Rectal smooth muscle tissue (tissue), 1 donor: ENCODE measurements around the gene ANK3.

Source experiments
- H3K27ac ChIP-seq: one replicate; pipeline ENCODE4 v1.7.0; 2013; ENCODE audit warnings: low read depth, low read length, inconsistent platforms
- H3K27me3 ChIP-seq: one replicate; pipeline ENCODE4 v1.7.0; 2013; ENCODE audit warnings: low read length; ENCODE audit not compliant: control insufficient read depth, insufficient read depth
- H3K36me3 ChIP-seq: one replicate; pipeline ENCODE4 v1.7.0; 2013; ENCODE audit warnings: low read length; ENCODE audit not compliant: control insufficient read depth, insufficient read depth
- H3K4me1 ChIP-seq: one replicate; pipeline ENCODE4 v1.7.0; 2013; ENCODE audit warnings: low read length; ENCODE audit not compliant: control insufficient read depth, insufficient read depth
- H3K4me3 ChIP-seq: one replicate; pipeline ENCODE4 v1.7.0; 2013; ENCODE audit warnings: low read length
- H3K9ac ChIP-seq: one replicate; pipeline ENCODE4 v1.7.0; 2013; ENCODE audit warnings: low read length

The ANK3 gene

DNA sequence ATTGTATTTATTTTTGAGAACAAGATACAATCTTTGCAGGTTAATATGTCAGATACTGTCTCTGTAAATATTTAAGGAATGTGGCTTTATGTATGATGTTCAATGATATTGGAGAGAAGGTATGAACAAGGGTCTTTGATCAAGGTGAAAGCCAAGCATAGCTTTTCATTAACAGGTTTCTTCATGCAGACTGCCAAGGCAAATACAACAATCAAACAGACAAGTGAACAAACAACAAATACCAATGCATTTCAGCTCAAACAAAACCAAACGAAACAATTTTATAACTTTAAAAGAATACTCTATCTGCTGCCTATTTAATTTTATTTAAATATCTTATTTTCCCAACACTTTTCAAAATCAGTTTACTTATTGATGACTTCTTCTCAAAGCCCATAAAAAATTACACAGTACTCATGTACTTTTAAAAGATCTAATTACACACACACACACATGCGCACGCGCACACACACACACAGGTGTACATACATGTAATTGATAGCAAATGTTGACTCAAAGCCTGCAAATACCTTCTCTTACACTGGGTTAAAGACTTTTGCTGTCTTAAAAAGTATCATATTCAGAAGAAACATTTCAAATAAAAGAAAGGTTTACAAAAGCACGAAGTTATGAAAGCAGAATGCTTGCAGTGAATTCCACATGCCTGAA is 282.2 kb downstream of the ANK3 start:
- Histone ChIP-seq H3K4me1 (peaks cover 5% of the 10 kb centered on the region), H3K9ac (no peak overlapping the region), H3K36me3 (no peaks in the 10 kb centered on the region), H3K27me3 (no peaks in the 10 kb centered on the region), H3K27ac (no peak overlapping the region), H3K4me3 (no peak overlapping the region)

DNA sequence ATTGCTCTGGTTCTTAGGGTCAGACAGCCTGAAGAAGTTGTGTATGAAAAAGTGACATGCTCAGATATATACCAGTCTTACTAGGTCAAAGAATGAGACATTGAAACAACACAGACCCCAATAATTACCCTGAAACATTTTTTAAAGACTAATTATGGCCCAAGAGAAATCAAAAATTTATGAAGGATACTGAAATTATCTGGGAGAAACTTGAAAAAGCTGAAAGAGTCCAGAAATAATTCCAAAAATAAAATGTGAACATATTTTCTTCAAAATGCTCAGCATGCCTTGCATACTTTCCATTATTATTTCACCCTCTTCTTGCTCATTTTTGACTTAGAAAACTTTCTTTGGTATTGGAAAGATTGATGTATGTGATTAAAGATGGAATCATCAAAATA is 284.4 kb downstream of the ANK3 start:
- Histone ChIP-seq H3K9ac (no peak overlapping the region), H3K4me1 (peaks cover 5% of the 10 kb centered on the region), H3K27ac (no peak overlapping the region), H3K4me3 (no peak overlapping the region), H3K36me3 (no peaks in the 10 kb centered on the region), H3K27me3 (no peaks in the 10 kb centered on the region)

DNA sequence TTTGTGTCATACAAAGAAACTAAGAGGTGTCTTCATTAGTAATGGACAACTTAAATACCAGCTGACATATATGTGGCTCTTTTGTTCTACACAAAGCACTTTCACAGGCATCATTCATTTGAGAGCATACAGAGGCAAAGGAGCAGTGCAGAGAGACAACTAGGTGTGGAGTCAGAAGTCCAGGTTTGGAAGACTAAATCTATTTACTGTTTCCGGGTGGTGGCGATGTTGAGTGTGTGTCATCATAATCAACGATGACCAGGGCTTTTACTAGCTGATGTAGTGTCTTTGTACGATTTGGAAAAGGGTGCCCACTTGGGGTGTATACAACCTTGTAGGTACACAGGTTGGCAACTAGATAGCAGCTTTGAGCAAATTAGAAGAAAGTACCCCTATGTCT is 287.9 kb downstream of the ANK3 start:
- no peak overlapping the region for H3K9ac ChIP-seq
- no peaks in the 10 kb centered on the region for H3K36me3 ChIP-seq
- no peak overlapping the region for H3K27ac ChIP-seq
- H3K4me1 ChIP-seq: peaks cover 5% of the 10 kb centered on the region
- H3K27me3 ChIP-seq: no peaks in the 10 kb centered on the region
- no peak overlapping the region for H3K4me3 ChIP-seq

DNA sequence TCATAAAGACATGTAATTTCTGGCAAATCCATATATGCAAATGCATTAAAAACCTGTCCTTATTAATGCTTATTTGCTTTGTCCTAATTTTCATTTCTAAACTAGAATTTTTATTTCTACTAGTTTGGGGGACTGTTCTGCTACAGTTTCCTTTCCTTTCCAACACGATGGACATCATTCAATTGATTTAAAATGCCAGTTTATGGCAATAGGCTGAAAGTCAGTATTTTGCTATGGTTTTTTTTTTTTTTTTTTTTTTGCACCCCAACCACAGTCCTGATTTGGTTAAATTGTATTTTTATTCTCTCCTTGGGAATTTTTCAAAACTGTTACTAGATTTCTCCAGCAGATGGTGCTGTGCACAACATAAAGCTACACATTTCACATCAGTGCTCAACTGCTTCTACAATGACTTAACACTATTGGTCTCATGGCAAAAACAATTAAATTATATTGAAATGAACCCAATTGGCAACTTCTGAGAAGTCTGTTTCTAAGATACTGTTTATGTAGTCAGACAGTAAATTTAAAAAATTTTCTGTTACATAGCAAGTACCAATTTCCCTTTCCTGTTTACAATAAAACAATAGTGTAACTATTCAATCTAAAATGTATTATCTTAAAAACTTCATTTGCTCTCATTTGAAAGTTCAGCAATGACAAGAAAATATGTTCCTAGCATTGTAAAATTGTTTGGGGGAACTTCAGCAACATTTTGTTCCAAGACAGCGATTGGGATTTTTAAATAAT is 289.5 kb downstream of the ANK3 start:
- H3K4me3 ChIP-seq: no peak overlapping the region
- no peaks in the 10 kb centered on the region for H3K36me3 ChIP-seq
- peaks cover 2% of the 10 kb centered on the region for H3K4me1 ChIP-seq
- H3K9ac ChIP-seq: no peak overlapping the region
- H3K27me3 ChIP-seq: no peaks in the 10 kb centered on the region
- no peak overlapping the region for H3K27ac ChIP-seq

DNA sequence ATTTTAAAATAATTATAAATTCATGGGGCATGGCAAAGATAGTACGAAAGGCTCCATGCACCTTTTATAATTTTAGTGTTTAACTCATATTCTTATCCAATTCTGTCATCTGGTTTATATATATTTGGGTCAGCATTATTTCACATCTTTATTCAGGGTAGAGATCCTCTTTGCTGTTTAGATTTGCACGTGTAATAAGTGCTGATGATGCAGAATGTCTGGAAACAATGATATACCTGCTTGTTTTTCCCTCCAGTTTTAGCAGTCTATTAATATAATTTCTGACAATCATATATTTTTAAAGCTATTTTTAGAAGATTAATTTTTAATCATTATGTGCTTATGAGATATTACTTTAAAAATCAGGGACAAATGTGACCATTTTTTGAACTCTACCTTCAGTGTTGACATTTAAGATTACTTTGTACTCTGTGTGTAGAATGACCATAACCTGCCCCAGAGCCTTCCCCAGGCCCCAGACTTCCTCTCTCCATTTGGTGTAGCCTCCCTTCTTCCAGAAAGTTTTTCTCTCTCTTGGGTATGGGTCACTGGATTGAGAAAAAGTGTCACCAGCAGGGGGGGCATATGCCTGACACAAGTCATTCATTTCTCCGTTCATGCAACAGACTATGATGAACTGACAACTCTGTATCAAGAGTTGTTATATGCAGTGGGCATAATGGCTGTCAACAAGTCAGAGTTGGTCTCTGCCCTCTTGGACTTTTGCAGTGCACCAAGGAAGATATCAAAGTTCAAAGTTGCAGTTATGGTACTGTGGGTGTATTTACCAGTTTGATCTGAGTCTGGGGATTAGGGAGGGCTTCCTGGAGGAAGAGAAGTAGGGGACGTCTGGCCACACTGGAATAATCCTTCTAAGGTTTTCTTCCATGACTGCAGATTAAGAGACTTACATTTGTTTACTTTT is 290.7 kb downstream of the ANK3 start:
- H3K27ac ChIP-seq: no peak overlapping the region
- no peak overlapping the region for H3K4me3 ChIP-seq
- no peak overlapping the region for H3K9ac ChIP-seq
- no peaks in the 10 kb centered on the region for H3K27me3 ChIP-seq
- H3K36me3 ChIP-seq: no peaks in the 10 kb centered on the region
- no peaks in the 10 kb centered on the region for H3K4me1 ChIP-seq

DNA sequence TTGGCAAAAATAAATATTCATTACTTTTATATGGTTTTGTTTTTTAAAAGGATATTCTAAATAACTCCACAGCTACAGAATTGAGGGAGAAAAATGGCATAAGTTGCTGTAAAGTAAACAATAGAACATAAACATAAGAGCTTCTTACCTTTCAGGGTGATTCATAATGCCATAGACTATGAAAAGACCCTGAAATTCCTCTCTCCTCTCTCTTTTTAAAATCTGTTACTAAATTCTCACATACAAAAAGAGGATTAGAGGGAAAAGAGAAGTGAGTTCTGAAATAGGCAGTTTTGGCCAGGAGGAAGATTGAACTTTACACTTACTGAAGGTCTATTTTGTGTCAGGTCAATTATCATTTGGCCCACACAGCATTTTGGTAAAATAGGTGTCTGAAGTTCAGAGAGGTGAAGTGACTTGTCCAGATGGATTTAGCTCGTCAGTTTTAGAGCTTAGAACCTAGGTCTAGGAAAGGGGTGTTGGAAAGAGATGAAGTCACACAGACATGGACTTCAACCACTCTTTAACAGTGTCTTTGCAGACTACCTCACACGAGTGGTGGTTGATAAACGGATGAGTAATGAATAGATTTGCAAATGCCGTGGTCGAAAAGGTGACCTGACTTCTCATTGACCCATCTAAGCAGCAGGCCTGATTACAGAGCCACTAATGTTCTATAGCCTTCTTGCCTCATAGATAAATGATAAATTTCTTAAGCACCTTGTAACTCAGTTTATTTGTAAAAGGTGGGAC is 292.7 kb downstream of the ANK3 start:
- Histone ChIP-seq H3K9ac (no peak overlapping the region), H3K36me3 (no peaks in the 10 kb centered on the region), H3K27me3 (no peaks in the 10 kb centered on the region), H3K27ac (no peak overlapping the region), H3K4me1 (no peaks in the 10 kb centered on the region), H3K4me3 (no peak overlapping the region)

DNA sequence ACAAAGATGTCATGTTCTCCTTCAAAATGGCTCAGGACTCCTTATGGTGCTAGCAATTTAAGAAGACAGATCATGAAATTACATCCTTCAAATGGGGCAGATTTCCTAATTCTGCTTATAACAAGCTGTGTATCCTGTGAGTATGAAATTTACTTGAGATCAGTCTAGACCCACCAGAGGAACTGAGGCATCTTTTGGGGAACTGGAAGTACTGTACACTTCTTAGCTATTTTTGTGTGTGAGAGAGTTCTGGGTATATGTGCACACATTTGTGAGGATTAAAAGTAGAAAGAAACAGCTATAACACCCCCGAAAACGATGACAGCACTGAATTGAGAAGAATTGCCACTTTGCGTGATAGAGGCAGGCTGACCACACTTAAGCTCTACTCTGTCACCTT is 296.4 kb downstream of the ANK3 start:
- H3K9ac ChIP-seq: no peak overlapping the region
- no peaks in the 10 kb centered on the region for H3K36me3 ChIP-seq
- H3K4me1 ChIP-seq: no peaks in the 10 kb centered on the region
- H3K27me3 ChIP-seq: no peaks in the 10 kb centered on the region
- no peak overlapping the region for H3K27ac ChIP-seq
- no peak overlapping the region for H3K4me3 ChIP-seq

DNA sequence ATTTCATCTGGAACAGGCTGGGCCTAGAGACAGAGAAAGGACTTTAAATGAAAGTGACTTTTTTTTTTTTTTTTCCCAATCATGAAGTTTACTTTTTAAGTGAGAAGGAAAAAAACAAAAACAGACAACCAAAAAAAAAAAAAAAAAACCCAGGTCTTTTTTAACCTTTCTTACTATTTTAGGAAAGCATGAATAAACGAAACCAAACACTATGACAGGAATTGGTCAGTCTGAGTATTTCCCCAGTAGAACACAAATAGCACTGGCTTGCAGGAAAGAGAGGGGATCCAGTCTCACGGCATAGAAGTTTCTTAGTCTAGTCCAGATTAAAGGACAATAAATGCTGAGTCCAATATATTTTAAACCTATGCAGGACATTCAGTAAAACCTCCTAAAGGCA is 302.8 kb downstream of the ANK3 start:
- Histone ChIP-seq H3K36me3 (no peaks in the 10 kb centered on the region), H3K4me3 (no peak overlapping the region), H3K27ac (no peak overlapping the region), H3K27me3 (no peaks in the 10 kb centered on the region), H3K9ac (no peak overlapping the region), H3K4me1 (no peaks in the 10 kb centered on the region)

DNA sequence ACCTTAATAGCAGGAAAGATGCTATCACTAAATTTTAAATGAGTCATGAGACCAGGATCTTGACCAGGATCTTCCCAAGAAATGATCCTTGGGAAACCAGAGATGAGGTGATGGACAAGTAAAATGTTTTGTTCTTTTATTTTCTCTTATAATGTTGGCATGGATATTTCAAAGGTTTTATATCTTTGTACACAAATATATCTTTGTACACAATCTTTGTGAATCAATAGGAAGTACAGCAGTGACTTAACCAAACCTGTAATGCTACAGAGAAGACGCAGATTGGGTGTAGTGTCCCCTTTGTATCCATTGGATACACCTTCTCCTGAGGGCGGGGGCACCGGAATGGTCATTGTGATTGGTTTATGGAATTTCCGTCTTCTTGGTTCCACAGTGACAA is 303.3 kb downstream of the ANK3 start:
- Histone ChIP-seq H3K27me3 (no peaks in the 10 kb centered on the region), H3K27ac (no peak overlapping the region), H3K4me3 (no peak overlapping the region), H3K4me1 (no peaks in the 10 kb centered on the region), H3K9ac (no peak overlapping the region), H3K36me3 (no peaks in the 10 kb centered on the region)

DNA sequence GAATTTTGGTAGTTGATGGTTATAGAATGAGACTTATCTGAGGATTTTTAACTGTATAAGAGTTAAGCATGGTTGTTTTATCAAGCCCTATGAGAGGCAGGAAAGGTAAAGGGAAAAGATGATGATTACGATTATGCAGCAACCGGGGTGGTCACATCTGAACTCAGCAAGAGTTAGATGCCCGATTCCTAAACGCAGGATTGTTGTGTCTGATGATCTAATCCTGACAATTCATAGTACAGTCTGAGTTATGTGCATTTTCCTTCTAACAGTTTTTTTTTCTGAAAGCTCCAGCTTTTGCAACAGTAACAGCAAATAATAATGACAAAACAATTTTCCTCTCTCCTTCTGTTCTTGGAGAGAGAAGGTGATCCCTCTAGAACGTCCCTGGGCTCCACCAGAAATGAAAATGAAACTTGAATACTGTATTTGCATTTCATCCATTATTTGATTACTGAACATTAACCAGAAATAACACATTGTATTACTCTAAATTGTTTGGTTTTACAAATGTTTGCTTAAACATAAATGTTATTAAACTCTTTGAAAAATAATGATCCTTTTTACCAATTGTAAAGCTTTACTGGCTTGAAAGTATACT is 306.8 kb downstream of the ANK3 start:
- Histone ChIP-seq H3K27me3 (no peaks in the 10 kb centered on the region), H3K4me1 (no peaks in the 10 kb centered on the region), H3K4me3 (no peak overlapping the region), H3K36me3 (no peaks in the 10 kb centered on the region), H3K9ac (no peak overlapping the region), H3K27ac (no peak overlapping the region)

DNA sequence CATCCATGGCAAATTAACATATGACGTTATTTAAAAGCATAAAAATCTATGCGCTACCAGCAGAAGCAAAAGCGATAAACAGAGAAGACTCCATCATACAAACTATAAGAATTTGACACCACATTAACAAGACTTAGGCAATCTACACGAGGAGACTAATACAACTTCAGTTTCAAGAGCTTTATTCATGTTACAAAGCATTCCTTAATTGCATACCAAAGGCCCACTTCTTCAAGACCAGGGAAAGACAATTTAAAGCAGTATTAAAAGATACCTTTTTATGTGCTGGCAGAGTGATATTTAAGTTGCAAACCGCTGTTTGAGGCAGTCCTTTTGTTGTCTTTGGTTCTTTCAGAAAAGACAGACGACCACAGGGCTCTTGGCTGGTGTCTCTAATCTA is 307.3 kb downstream of the ANK3 start:
- no peaks in the 10 kb centered on the region for H3K36me3 ChIP-seq
- no peaks in the 10 kb centered on the region for H3K27me3 ChIP-seq
- H3K4me3 ChIP-seq: no peak overlapping the region
- H3K9ac ChIP-seq: no peak overlapping the region
- H3K27ac ChIP-seq: no peak overlapping the region
- H3K4me1 ChIP-seq: no peaks in the 10 kb centered on the region
